SK-N-SH (cell line): ENCODE results near the gene TGIF1.
A peak's percentile ranks its signal among the peaks of the same experiment; 100 is the strongest.

ENCODE experiments used
- CHD2 ChIP-seq: fragments of 150-350 bp; IDR thresholded peaks from 2 replicates; pipeline ENCODE4 v1.6.1; 2018; ENCODE audit warnings: low read length; ENCODE audit not compliant: partially characterized antibody
- EZH2phosphoT487 ChIP-seq: fragments of 200-600 bp; sonication (generic); IDR thresholded peaks from 2 replicates; pipeline ENCODE4 v1.6.1; 2017; ENCODE audit warnings: low read depth, mixed run types, mild to moderate bottlenecking, antibody characterized with exemption, moderate library complexity, borderline replicate concordance
- JUND ChIP-seq: IDR thresholded peaks from 2 replicates; pipeline ENCODE4 v1.4.0; 2012
- RAD21 ChIP-seq: IDR thresholded peaks from 2 replicates; pipeline ENCODE4 v1.6.1; 2012; ENCODE audit warnings: mild to moderate bottlenecking, low read length
- RCOR1 ChIP-seq: fragments of 150-350 bp; IDR thresholded peaks from 2 replicates; pipeline ENCODE4 v1.6.1; 2017; ENCODE audit warnings: antibody characterized with exemption, low read length
- SMC3 ChIP-seq: IDR thresholded peaks from 2 replicates; pipeline ENCODE4 v1.6.1; 2012; ENCODE audit warnings: low read depth, low read length, improper control_type of control experiment
- TCF12 ChIP-seq: IDR thresholded peaks from 2 replicates; pipeline ENCODE4 v1.4.0; 2012
- YY1 ChIP-seq: IDR thresholded peaks from 2 replicates; pipeline ENCODE4 v1.4.0; 2012; ENCODE audit warnings: low read depth, mild to moderate bottlenecking
- TF ChIP-seq, protein P1 (sequence below): fragments of 200-600 bp; sonication (generic); IDR thresholded peaks from 2 replicates; pipeline ENCODE4 v1.6.1; 2017; ENCODE audit warnings: antibody characterized with exemption, mild to moderate bottlenecking, moderate library complexity
- TF ChIP-seq, protein P2 (sequence below): IDR thresholded peaks from 2 replicates; pipeline ENCODE4 v1.4.0; 2012; ENCODE audit warnings: low read depth

DNA sequence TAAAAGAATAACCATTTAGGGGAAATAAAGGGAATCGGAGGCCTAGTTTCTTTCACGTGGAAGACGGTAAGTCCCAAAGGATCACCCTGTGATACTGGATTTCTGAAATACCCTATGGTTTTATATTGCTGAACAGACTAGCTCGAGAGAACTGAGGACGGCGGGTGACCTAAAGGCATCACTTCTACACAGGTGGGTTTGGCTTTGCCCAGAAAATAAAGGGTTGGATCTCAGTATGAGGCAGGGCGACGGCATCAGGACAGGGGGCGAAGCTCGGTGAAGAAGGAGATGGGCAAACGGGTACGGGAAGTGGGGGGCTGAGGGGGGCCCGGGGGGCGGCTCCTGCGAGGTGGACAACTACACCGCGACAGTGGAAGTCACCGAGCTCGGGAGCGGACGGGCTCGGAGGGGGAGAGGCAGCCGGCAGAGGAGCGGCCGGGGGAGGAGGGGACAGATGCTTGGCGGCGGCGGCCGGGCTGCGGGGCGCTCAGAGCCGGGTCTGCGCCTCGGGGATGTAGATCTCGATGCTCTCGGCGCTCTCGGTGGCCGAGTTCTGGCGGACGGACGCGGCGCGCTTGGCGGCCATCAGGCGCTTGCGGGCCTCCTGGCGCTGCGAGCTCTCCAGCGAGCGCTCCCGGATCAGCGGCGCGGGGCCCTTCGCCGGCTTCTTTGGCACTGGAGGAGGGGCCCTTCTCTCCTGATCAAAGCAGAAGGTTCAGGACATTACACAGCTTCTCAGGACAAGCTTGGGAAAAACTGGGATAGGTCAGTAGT, 48.9 kb downstream of the TGIF1 start:
- TF ChIP-seq RAD21 (no peak), TCF12 (no peak), CHD2 (no peak), SMC3 (no peak), YY1 (peak; percentile 24; the same call in 1 of the 2 replicates), JUND (no peak), RCOR1 (no peak), EZH2phosphoT487 (no peak)
- TF ChIP-seq, protein P1, sequence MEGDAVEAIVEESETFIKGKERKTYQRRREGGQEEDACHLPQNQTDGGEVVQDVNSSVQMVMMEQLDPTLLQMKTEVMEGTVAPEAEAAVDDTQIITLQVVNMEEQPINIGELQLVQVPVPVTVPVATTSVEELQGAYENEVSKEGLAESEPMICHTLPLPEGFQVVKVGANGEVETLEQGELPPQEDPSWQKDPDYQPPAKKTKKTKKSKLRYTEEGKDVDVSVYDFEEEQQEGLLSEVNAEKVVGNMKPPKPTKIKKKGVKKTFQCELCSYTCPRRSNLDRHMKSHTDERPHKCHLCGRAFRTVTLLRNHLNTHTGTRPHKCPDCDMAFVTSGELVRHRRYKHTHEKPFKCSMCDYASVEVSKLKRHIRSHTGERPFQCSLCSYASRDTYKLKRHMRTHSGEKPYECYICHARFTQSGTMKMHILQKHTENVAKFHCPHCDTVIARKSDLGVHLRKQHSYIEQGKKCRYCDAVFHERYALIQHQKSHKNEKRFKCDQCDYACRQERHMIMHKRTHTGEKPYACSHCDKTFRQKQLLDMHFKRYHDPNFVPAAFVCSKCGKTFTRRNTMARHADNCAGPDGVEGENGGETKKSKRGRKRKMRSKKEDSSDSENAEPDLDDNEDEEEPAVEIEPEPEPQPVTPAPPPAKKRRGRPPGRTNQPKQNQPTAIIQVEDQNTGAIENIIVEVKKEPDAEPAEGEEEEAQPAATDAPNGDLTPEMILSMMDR: no peak
- TF ChIP-seq, protein P2, sequence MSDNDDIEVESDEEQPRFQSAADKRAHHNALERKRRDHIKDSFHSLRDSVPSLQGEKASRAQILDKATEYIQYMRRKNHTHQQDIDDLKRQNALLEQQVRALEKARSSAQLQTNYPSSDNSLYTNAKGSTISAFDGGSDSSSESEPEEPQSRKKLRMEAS: no peak
